Fibroblast of lung (primary cell): ENCODE results near the gene TMEM217.

Source experiments
- CTCF ChIP-seq, 2 donors: IDR thresholded peaks in 1 of 2; conservative IDR thresholded peaks in 1 of 2; 1 replicate in 1 of 2; 2 replicates in 1 of 2; pipeline ENCODE4 v1.5.1; 2011 to 2012; ENCODE audit warnings: low read length in 2 of 2, control low read depth in 1 of 2, inconsistent platforms in 1 of 2, low read depth in 1 of 2, mild to moderate bottlenecking in 1 of 2
- EZH2 ChIP-seq: IDR thresholded peaks from 2 replicates; pipeline ENCODE4 v1.5.1; 2012; ENCODE audit warnings: low read length, control low read depth, mild to moderate bottlenecking; ENCODE audit errors: missing control alignments

GRCh38 chr6:37239526-37239925 is 18.4 kb downstream of the TMEM217 start:
- TF ChIP-seq CTCF (conservative IDR thresholded peaks at IDR 0.05 in 1 of 2, IDR thresholded peaks at IDR 0.05 in 1 of 2; ENCODE audit: low read depth in 1 of 2, low read length in 2 of 2) (no peak), EZH2 (no peak)
